A549 (cell line): ENCODE measurements around the gene SFXN1. TPM values are rescaled to one million over a fixed set of nuclear protein-coding genes. Genes with fewer than 3 reads are reported as not detected.

Source experiments
- ATAC-seq, 2 experiments: fragments of 200-7000 bp in 1 of 2; fragments of >200 bp in 1 of 2; cut with Nextera tagmentation in 1 of 2; cut with Tn5 transposase in 1 of 2; 3 replicates each; pipeline versions ENCODE4 v1.8.0 to v1.9.1; 2018 to 2020; ENCODE audit warnings: mild to moderate bottlenecking in 1 of 2, moderate library complexity in 1 of 2
- CTCF ChIA-PET: fragments of 300-600 bp; sonication (Branson Sonifier 250); formaldehyde crosslinking; extraction: SDS; loops from one replicate; lab custom pipeline; 2021; ENCODE audit warnings: antibody characterized with exemption, inconsistent platforms; lab: Yijun Ruan, JAX
- POLR2A ChIA-PET: fragments of 350-600 bp; formaldehyde crosslinking; extraction: SDS; loops from one replicate; lab custom pipeline; 2021; ENCODE audit warnings: antibody characterized with exemption, inconsistent platforms; lab: Yijun Ruan, JAX
- DNase-seq, 2 experiments: peaks; one replicate each; pipeline versions ENCODE4 v3.0.0 to v3.0.0-alpha.2; 2011 to 2016; ENCODE audit warnings: low read depth in 1 of 2, low spot score in 1 of 2
- FAIRE-seq: peaks from 2 replicates; lab custom pipeline; 2011; peaks lifted over from hg19 to GRCh38; lab: Jason Lieb, UNC
- H3K27ac ChIP-seq, 2 experiments: fragments of >200 bp; sonication (Bioruptor Twin); formaldehyde crosslinking; 3 replicates each; pipeline ENCODE4 v1.5.1; 2016 to 2017
- H3K4me1 ChIP-seq: fragments of >200 bp; sonication (Bioruptor Twin); formaldehyde crosslinking; 3 replicates; pipeline ENCODE4 v1.6.1; 2016
- H3K4me2 ChIP-seq: fragments of >200 bp; sonication (Bioruptor Twin); formaldehyde crosslinking; 3 replicates; pipeline ENCODE4 v1.6.1; 2016
- H3K4me3 ChIP-seq: fragments of >200 bp; sonication (Bioruptor Twin); formaldehyde crosslinking; 3 replicates; pipeline ENCODE4 v1.5.1; 2016
- H3K9me3 ChIP-seq: fragments of >200 bp; sonication (Bioruptor Twin); formaldehyde crosslinking; 3 replicates; pipeline ENCODE4 v1.6.1; 2016
- ATOH8 ChIP-seq: fragments of 250-450 bp; sonication (Bioruptor Pico); IDR thresholded peaks from 2 replicates; pipeline ENCODE4 v1.5.0; 2020; ENCODE audit warnings: low read depth, mild to moderate bottlenecking, moderate library complexity
- BCL3 ChIP-seq: fragments of >200 bp; sonication (Bioruptor Twin); formaldehyde crosslinking; IDR thresholded peaks from 3 replicates; pipeline ENCODE4 v1.6.1; 2016
- CEBPB ChIP-seq, 2 experiments: fragments of >200 bp in 1 of 2; sonication (Bioruptor Twin) in 1 of 2; formaldehyde crosslinking in 1 of 2; IDR thresholded peaks; 2 replicates each; pipeline ENCODE4 v1.6.1; 2012 to 2016
- CHD4 ChIP-seq: fragments of 200-600 bp; sonication (generic); IDR thresholded peaks from 2 replicates; pipeline ENCODE4 v1.6.1; 2016; ENCODE audit warnings: antibody characterized with exemption, mild to moderate bottlenecking, borderline replicate concordance
- CTCF ChIP-seq: fragments of >200 bp; sonication (Bioruptor Twin); formaldehyde crosslinking; IDR thresholded peaks from 3 replicates; pipeline ENCODE4 v1.5.1; 2016
- EHMT2 ChIP-seq: fragments of 200-600 bp; sonication (generic); IDR thresholded peaks from 2 replicates; pipeline ENCODE4 v1.6.1; 2016; ENCODE audit warnings: antibody characterized with exemption, low read depth, mild to moderate bottlenecking, moderate library complexity
- ELK1 ChIP-seq: fragments of 150-350 bp; IDR thresholded peaks from 2 replicates; pipeline ENCODE4 v1.6.1; 2014; ENCODE audit warnings: low read depth, mild to moderate bottlenecking, low read length
- FOXS1 ChIP-seq: fragments of 250-450 bp; sonication (Bioruptor Pico); IDR thresholded peaks from 2 replicates; pipeline ENCODE4 v1.5.0; 2020; ENCODE audit warnings: mild to moderate bottlenecking, moderate library complexity
- GATA3 ChIP-seq: IDR thresholded peaks from 2 replicates; pipeline ENCODE4 v1.6.1; 2012; ENCODE audit warnings: borderline replicate concordance
- HEYL ChIP-seq: fragments of 250-450 bp; sonication (Bioruptor Pico); IDR thresholded peaks from 2 replicates; pipeline ENCODE4 v1.8.0; 2021; ENCODE audit warnings: mild to moderate bottlenecking, moderate library complexity
- HMGXB4 ChIP-seq: fragments of 250-450 bp; sonication (Bioruptor Pico); IDR thresholded peaks from 2 replicates; pipeline ENCODE4 v1.5.0; 2021; ENCODE audit warnings: mild to moderate bottlenecking, moderate library complexity, borderline replicate concordance
- HOXA7 ChIP-seq: fragments of 250-450 bp; sonication (Bioruptor Pico); IDR thresholded peaks from 2 replicates; pipeline ENCODE4 v1.5.0; 2020; ENCODE audit warnings: mild to moderate bottlenecking, moderate library complexity
- HOXB13 ChIP-seq: fragments of 250-450 bp; sonication (Bioruptor Pico); IDR thresholded peaks from 2 replicates; pipeline ENCODE4 v1.5.0; 2020; ENCODE audit warnings: low read depth, mild to moderate bottlenecking, moderate library complexity
- HOXB5 ChIP-seq: fragments of 250-450 bp; sonication (Bioruptor Pico); IDR thresholded peaks from 2 replicates; pipeline ENCODE4 v1.5.0; 2020; ENCODE audit warnings: mild to moderate bottlenecking, moderate library complexity
- JUNB ChIP-seq: fragments of >200 bp; sonication (Bioruptor Twin); formaldehyde crosslinking; IDR thresholded peaks from 2 replicates; pipeline ENCODE4 v1.6.1; 2016
- KDM1A ChIP-seq: fragments of 200-600 bp; sonication (generic); IDR thresholded peaks from 2 replicates; pipeline ENCODE4 v1.6.1; 2016; ENCODE audit warnings: low read depth, mild to moderate bottlenecking
- MAZ ChIP-seq: fragments of 150-350 bp; IDR thresholded peaks from 2 replicates; pipeline ENCODE4 v1.6.1; 2014; ENCODE audit warnings: antibody characterized with exemption, low read depth, low read length, borderline replicate concordance
- RARB ChIP-seq: fragments of 250-450 bp; sonication (Bioruptor Pico); IDR thresholded peaks from 2 replicates; pipeline ENCODE4 v1.8.0; 2021; ENCODE audit warnings: mild to moderate bottlenecking, moderate library complexity
- RCOR1 ChIP-seq: fragments of 150-350 bp; IDR thresholded peaks from 2 replicates; pipeline ENCODE4 v1.6.1; 2014; ENCODE audit warnings: antibody characterized with exemption, low read length, low read depth
- REST ChIP-seq: fragments of 200-600 bp; sonication (generic); IDR thresholded peaks from 2 replicates; pipeline ENCODE4 v1.6.1; 2016; ENCODE audit warnings: antibody characterized with exemption, mild to moderate bottlenecking, moderate library complexity
- RFX5 ChIP-seq: fragments of 450-650 bp; IDR thresholded peaks from 2 replicates; pipeline ENCODE4 v1.7.1; 2014; ENCODE audit warnings: antibody characterized with exemption, mild to moderate bottlenecking, moderate library complexity
- RNF2 ChIP-seq: fragments of 200-600 bp; sonication (generic); IDR thresholded peaks from 2 replicates; pipeline ENCODE4 v1.6.1; 2016; ENCODE audit warnings: low read depth, mild to moderate bottlenecking, antibody characterized with exemption, moderate library complexity, borderline replicate concordance
- ZC3H11A ChIP-seq: fragments of 450-650 bp; IDR thresholded peaks from 2 replicates; pipeline ENCODE4 v1.6.1; 2014; ENCODE audit warnings: antibody characterized with exemption, mild to moderate bottlenecking
- ZFP36 ChIP-seq: fragments of 450-650 bp; IDR thresholded peaks from 2 replicates; pipeline ENCODE4 v1.6.1; 2014; ENCODE audit warnings: borderline replicate concordance; ENCODE audit not compliant: partially characterized antibody
- ZNF302 ChIP-seq: fragments of 250-450 bp; sonication (Bioruptor Pico); IDR thresholded peaks from 2 replicates; pipeline ENCODE4 v1.9.0; 2021; ENCODE audit warnings: inconsistent platforms, mild to moderate bottlenecking, moderate library complexity
- WGBS: methylation state at CpG from one replicate; pipeline ENCODE4 v1.1.6; 2017; ENCODE audit errors: missing lambda C conversion rate; 5-methylcytosine and 5-hydroxymethylcytosine counted together
- polyA plus RNA-seq, 4 experiments: library from polyadenylated mRNA; depleted of rRNA in 3 of 4; stranded (reverse); fragments of >200 nt; fragmentation: RNase III in 1 of 4; extraction: RNeasy Plus Mini Kit Qiagen cat#74134 plus additional on column Dnase treatment in 1 of 4; gene quantifications; 2 replicates in 3 of 4; 3 replicates in 1 of 4; pipeline ENCODE4 v1.2.3, GENCODE V29; 2011 to 2017

The SFXN1 gene
- polyA plus RNA-seq, 2 of the 4 experiments (the other 2 are of a cell fraction) = 79.6 to 190 TPM

- ATAC-seq (no peak), DNase-seq (no peak), FAIRE-seq (no peak)
- Histone ChIP-seq H3K4me3 (no peak overlapping the region), H3K27ac (no peak overlapping the region), H3K4me1 (no peaks in the 10 kb centered on the region), H3K4me2 (no peak overlapping the region), H3K9me3 (no peaks in the 10 kb centered on the region)
- ChIA-PET CTCF (interaction anchor here (0.7 to 7.5 kb wide), 2 partner anchors 11 to 854 kb away, joined by 3 to 50 read pairs; no protein-coding TSS in a partner anchor), POLR2A (no interaction called here)
- TF ChIP-seq CTCF (no peak), CEBPB (IDR thresholded peaks at IDR 0.05) (no peak), FOXS1 (no peak), RCOR1 (no peak), ZC3H11A (no peak), ATOH8 (CRISPR knock-in tag) (no peak), HEYL (CRISPR knock-in tag) (no peak), HOXB13 (CRISPR knock-in tag) (no peak), HOXA7 (no peak), RARB (CRISPR knock-in tag) (no peak), JUNB (no peak), RFX5 (no peak), BCL3 (no peak)
- 95% methylated on average over 1 of the region's 1 CpG for WGBS
Observed at GRCh38 chr5:175524211-175524610, 45.9 kb downstream of the SFXN1 start.

GRCh38 chr5:175526691-175527090, 48.3 kb downstream of the SFXN1 start:
- WGBS = 91% methylated on average over 6 of the region's 6 CpGs
- TF ChIP-seq HMGXB4 (CRISPR knock-in tag) (no peak), GATA3 (no peak), HOXB5 (CRISPR knock-in tag) (no peak), MAZ (no peak), KDM1A (no peak), CTCF (no peak), ZNF302 (no peak), EHMT2 (no peak), ELK1 (no peak), CHD4 (no peak), RNF2 (no peak), REST (no peak), ZFP36 (no peak)

More at GRCh38 chr5:175526691-175527090, 48.3 kb downstream of the SFXN1 start:
- H3K4me1 ChIP-seq = no peaks in the 10 kb centered on the region
- no peak for ATAC-seq
- no peak for FAIRE-seq
- POLR2A ChIA-PET = no interaction called here
- no peaks in the 10 kb centered on the region for H3K9me3 ChIP-seq
- H3K27ac ChIP-seq = no peak overlapping the region
- DNase-seq = no peak
- H3K4me3 ChIP-seq = no peak overlapping the region
- no peak overlapping the region for H3K4me2 ChIP-seq
- CTCF ChIA-PET = interaction anchor here (1.3 to 2.2 kb wide), 3 partner anchors 11 to 341 kb away, joined by 3 to 5 read pairs (median 4); no protein-coding TSS in a partner anchor
